ENCODE measurements around the gene ARRDC3. TPM values are rescaled to one million over a fixed set of nuclear protein-coding genes. Genes with fewer than 3 reads are reported as not detected.

ARRDC3 gene
- total RNA-seq, 1 experiment from 2014 or later, result 2.8 TPM

- Mint-ChIP-seq H3K27ac (peak overlapping the region; percentile 100), H3K9me3 (peaks cover 0 to 2% of the 10 kb centered on the region in 2 experiments; a peak in 2 of 5 replicates), H3K4me3 (peak overlapping the region; percentile 86 to 97), H3K27me3 (ENCODE audit: low read depth) (no peaks in the 10 kb centered on the region), H3K4me1 (peaks cover 21 to 25% of the 10 kb centered on the region in 2 experiments), H3K36me3 (ENCODE audit: insufficient read depth in 1 of 3, low read depth in 3 of 3) (peaks cover under 1 to 45% (median 5%) of the 10 kb centered on the region in 3 experiments; a peak in 6 of 7 replicates)
- Histone ChIP-seq H3K27ac (ENCODE audit: insufficient read length, low read depth, low read length) (peak overlapping the region; percentile 100), H3K23ac (ENCODE audit: insufficient read length, low read depth, low read length) (no peak overlapping the region), H3K14ac (ENCODE audit: insufficient read depth, low read length) (peak overlapping the region; percentile 98), H3K79me2 (ENCODE audit: insufficient read depth, low read length) (no peaks in the 10 kb centered on the region), H3K56ac (ENCODE audit: insufficient read length, low read depth, low read length) (peak overlapping the region; percentile 100), H3K27me3 (ENCODE audit: insufficient read depth, low read length) (no peaks in the 10 kb centered on the region), H3K9ac (ENCODE audit: extremely low read depth, insufficient read length, low read length) (peak overlapping the region; percentile 100), H4K5ac (ENCODE audit: insufficient read length, low read depth, low read length) (peak overlapping the region; percentile 100), H2AFZ (ENCODE audit: low read length) (peak overlapping the region; percentile 9), H3K79me1 (ENCODE audit: insufficient read depth, low read depth, low read length, poor library complexity, severe bottlenecking) (no peaks in the 10 kb centered on the region), H3K4me1 (ENCODE audit: insufficient read depth, low read length) (no peaks in the 10 kb centered on the region), H2BK20ac (ENCODE audit: low read depth, low read length, poor library complexity, severe bottlenecking) (no peak overlapping the region), H2BK120ac (ENCODE audit: low read depth, low read length, poor library complexity, severe bottlenecking) (peak overlapping the region; percentile 100), H2BK15ac (ENCODE audit: low read depth, low read length) (no peak overlapping the region), H3K4ac (ENCODE audit: low read depth, low read length) (peak overlapping the region; percentile 96; the same call in 1 of the 2 replicates), H3K23me2 (ENCODE audit: insufficient read length, low read depth, low read length, poor library complexity, severe bottlenecking) (peaks cover 4% of the 10 kb centered on the region), H4K8ac (replicated peaks; ENCODE audit: insufficient read length, low read depth, low read length) (peak overlapping the region; percentile 99), H2BK5ac (ENCODE audit: insufficient read length, low read length) (peak overlapping the region; percentile 99), H3K18ac (ENCODE audit: insufficient read length, low read depth, low read length) (peak overlapping the region; percentile 99), H4K91ac (ENCODE audit: insufficient read length, low read depth, low read length) (no peak overlapping the region), H3T11ph (ENCODE audit: low read length) (peak overlapping the region; percentile 100), H3K4me2 (ENCODE audit: insufficient read depth, insufficient read length, low read length) (peak overlapping the region; percentile 98), H2BK12ac (ENCODE audit: insufficient read length, low read depth, low read length) (no peak overlapping the region), H3K9me3 (ENCODE audit: control insufficient read depth, low read depth, low read length) (no peaks in the 10 kb centered on the region), H2AK5ac (ENCODE audit: insufficient read length, low read length) (peak overlapping the region; percentile 97), H4K20me1 (ENCODE audit: control insufficient read depth, insufficient read depth, insufficient read length) (no peaks in the 10 kb centered on the region)
- WGBS (ENCODE audit: extremely low coverage, insufficient read length, low lambda C conversion rate), result no CpG with 5 or more reads among the region's 65 CpGs
- DNase-seq, result peak; percentile 96
- TF ChIP-seq CTCF (conservative IDR thresholded peaks at IDR 0.05), result no peak
These were observed 3.1 kb downstream of the ARRDC3 start for GRCh38 chr5:91379914-91380490.

All from H9 (cell line).